Kidney glomerular epithelial cell (primary cell): ENCODE measurements around the gene RASGRP1.

ENCODE experiments used
- DNase-seq: peaks from one replicate; lab custom pipeline; 2025; lab: John Stamatoyannopoulos, UW

Gene RASGRP1

GRCh38 chr15:38535491-38536200 lies 29.0 kb downstream of the RASGRP1 start:
- no peak for DNase-seq

- no peak for DNase-seq
Measured at GRCh38 chr15:38534691-38535090, 29.9 kb downstream of the RASGRP1 start.

GRCh38 chr15:38533926-38534325 lies 30.7 kb downstream of the RASGRP1 start:
- no peak for DNase-seq

GRCh38 chr15:38533416-38533915 lies 31.1 kb downstream of the RASGRP1 start:
- no peak for DNase-seq

GRCh38 chr15:38532728-38533127 lies 31.9 kb downstream of the RASGRP1 start:
- no peak for DNase-seq

GRCh38 chr15:38531509-38531908 lies 33.1 kb downstream of the RASGRP1 start:
- peak; percentile 82 for DNase-seq

GRCh38 chr15:38530113-38530512 lies 34.5 kb downstream of the RASGRP1 start:
- DNase-seq: peak; percentile 43

GRCh38 chr15:38528294-38528693 lies 36.3 kb downstream of the RASGRP1 start:
- DNase-seq: peak; percentile 55

GRCh38 chr15:38526158-38526557 lies 38.5 kb downstream of the RASGRP1 start:
- no peak for DNase-seq

- no peak for DNase-seq
Measured at GRCh38 chr15:38525489-38525888, 39.1 kb downstream of the RASGRP1 start.

GRCh38 chr15:38524156-38524555 lies 40.5 kb downstream of the RASGRP1 start:
- no peak for DNase-seq

- DNase-seq: no peak
Measured at GRCh38 chr15:38522922-38523321, 41.7 kb downstream of the RASGRP1 start.

GRCh38 chr15:38521316-38521715 lies 43.3 kb downstream of the RASGRP1 start:
- DNase-seq: no peak

- DNase-seq: no peak
Measured at GRCh38 chr15:38520035-38520434, 44.6 kb downstream of the RASGRP1 start.

- no peak for DNase-seq
Measured at GRCh38 chr15:38518084-38518483, 46.5 kb downstream of the RASGRP1 start.

- no peak for DNase-seq
Measured at GRCh38 chr15:38517312-38517975, 47.2 kb downstream of the RASGRP1 start.

GRCh38 chr15:38516626-38517025 lies 48.0 kb downstream of the RASGRP1 start:
- DNase-seq: no peak

GRCh38 chr15:38514601-38515000 lies 50.0 kb downstream of the RASGRP1 start:
- DNase-seq: no peak

- DNase-seq: no peak
Measured at GRCh38 chr15:38512901-38513300, 51.7 kb downstream of the RASGRP1 start.

GRCh38 chr15:38509152-38509551 lies 55.5 kb downstream of the RASGRP1 start:
- DNase-seq: no peak

GRCh38 chr15:38508647-38509046 lies 56.0 kb downstream of the RASGRP1 start:
- DNase-seq: no peak

- DNase-seq: no peak
Measured at GRCh38 chr15:38507570-38507969, 57.0 kb downstream of the RASGRP1 start.

- DNase-seq: no peak
Measured at GRCh38 chr15:38506997-38507396, 57.6 kb downstream of the RASGRP1 start.
